BE2C (cell line): ENCODE data around the gene CHCHD6.

Experiments used
- DNase-seq: peaks from one replicate; pipeline ENCODE4 v3.0.0-alpha.2; 2020
- H3K27me3 ChIP-seq: fragments of 250-450 bp; sonication (Bioruptor Pico); 2 replicates; pipeline ENCODE4 v1.5.1; 2020; ENCODE audit warnings: mild to moderate bottlenecking
- H3K36me3 ChIP-seq: fragments of 250-450 bp; sonication (Bioruptor Pico); 2 replicates; pipeline ENCODE4 v1.5.1; 2020; ENCODE audit warnings: mild to moderate bottlenecking
- H3K4me1 ChIP-seq: fragments of 250-450 bp; sonication (Bioruptor Pico); 2 replicates; pipeline ENCODE4 v1.5.1; 2020
- H3K4me3 ChIP-seq: 2 replicates; pipeline ENCODE4 v1.5.1; 2011; ENCODE audit warnings: low read depth, low read length
- H3K9me3 ChIP-seq: fragments of 250-450 bp; sonication (Bioruptor Pico); 2 replicates; pipeline ENCODE4 v1.5.1; 2020
- CTCF ChIP-seq: IDR thresholded peaks from 2 replicates; pipeline ENCODE4 v1.5.1; 2012; ENCODE audit warnings: mild to moderate bottlenecking, low read depth, low read length

The CHCHD6 gene

GRCh38 chr3:126896968-126897367 is 192.9 kb downstream of the CHCHD6 start:
- H3K36me3 ChIP-seq = no peaks in the 10 kb centered on the region
- H3K27me3 ChIP-seq = no peaks in the 10 kb centered on the region
- H3K9me3 ChIP-seq = no peaks in the 10 kb centered on the region
- peaks cover 15% of the 10 kb centered on the region for H3K4me1 ChIP-seq
- no peak overlapping the region for H3K4me3 ChIP-seq
- no peak for TF ChIP-seq CTCF
- DNase-seq = no peak

GRCh38 chr3:126897943-126898342 is 193.9 kb downstream of the CHCHD6 start:
- no peaks in the 10 kb centered on the region for H3K9me3 ChIP-seq
- no peak overlapping the region for H3K4me3 ChIP-seq
- H3K27me3 ChIP-seq = no peaks in the 10 kb centered on the region
- H3K36me3 ChIP-seq = no peaks in the 10 kb centered on the region
- TF ChIP-seq CTCF = no peak
- DNase-seq = no peak
- peaks cover 15% of the 10 kb centered on the region for H3K4me1 ChIP-seq

- Histone ChIP-seq H3K36me3 (no peaks in the 10 kb centered on the region), H3K27me3 (no peaks in the 10 kb centered on the region), H3K4me1 (peaks cover 4% of the 10 kb centered on the region), H3K9me3 (no peaks in the 10 kb centered on the region), H3K4me3 (no peak overlapping the region)
- no peak for DNase-seq
- TF ChIP-seq CTCF = no peak
Observed at GRCh38 chr3:126900859-126901540, 197.0 kb downstream of the CHCHD6 start.

GRCh38 chr3:126901631-126902030 is 197.6 kb downstream of the CHCHD6 start:
- DNase-seq = no peak
- H3K4me1 ChIP-seq = no peaks in the 10 kb centered on the region
- H3K4me3 ChIP-seq = no peak overlapping the region
- H3K27me3 ChIP-seq = no peaks in the 10 kb centered on the region
- no peaks in the 10 kb centered on the region for H3K9me3 ChIP-seq
- TF ChIP-seq CTCF = no peak
- no peaks in the 10 kb centered on the region for H3K36me3 ChIP-seq

- no peak for TF ChIP-seq CTCF
- no peaks in the 10 kb centered on the region for H3K27me3 ChIP-seq
- H3K9me3 ChIP-seq = no peaks in the 10 kb centered on the region
- H3K36me3 ChIP-seq = no peaks in the 10 kb centered on the region
- no peak overlapping the region for H3K4me3 ChIP-seq
- H3K4me1 ChIP-seq = 0 out of 2 replicates have a peak, but pooled peaks cover 4% of the 10 kb centered on the region
- DNase-seq = no peak
Observed at GRCh38 chr3:126903521-126903920, 199.5 kb downstream of the CHCHD6 start.

GRCh38 chr3:126907557-126907956 is 203.5 kb downstream of the CHCHD6 start:
- Histone ChIP-seq H3K4me3 (no peak overlapping the region), H3K36me3 (no peaks in the 10 kb centered on the region), H3K9me3 (no peaks in the 10 kb centered on the region), H3K4me1 (peaks cover 13% of the 10 kb centered on the region), H3K27me3 (no peaks in the 10 kb centered on the region)
- no peak for DNase-seq
- TF ChIP-seq CTCF = no peak
